ENCODE data around the gene ITGAD. TPM values are rescaled to one million over a fixed set of nuclear protein-coding genes. Genes with fewer than 3 reads are reported as not detected.
A peak's percentile ranks its signal among the peaks of the same experiment; 100 is the strongest.

The ITGAD gene
- total and polyA plus RNA-seq, 5 experiments from 2014 or later, result 0.52 TPM; not detected in 4

DNA sequence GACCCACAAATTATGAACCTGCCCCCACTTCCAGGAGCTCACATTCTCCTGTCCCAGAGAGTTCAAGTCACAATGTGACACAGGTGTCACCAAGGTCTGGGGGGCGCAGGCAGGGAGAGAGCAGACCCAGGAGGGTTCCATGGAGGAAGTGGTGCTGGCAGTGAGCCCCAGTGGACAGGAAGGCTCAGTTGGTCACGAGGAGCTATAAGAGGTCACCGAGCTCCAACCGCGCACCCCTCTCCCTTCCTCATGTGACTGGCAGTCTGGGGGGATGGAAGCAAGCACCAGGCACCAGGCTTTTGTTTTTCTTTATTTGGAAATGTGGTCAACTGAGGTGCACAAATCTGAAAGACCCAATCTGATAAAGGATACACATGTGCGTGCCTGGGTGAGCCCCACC, 2.5 kb downstream of the ITGAD start:
- POLR2A ChIA-PET, result no interaction called here

GRCh38 chr16:31397096-31397660, 4.0 kb downstream of the ITGAD start:
- Mint-ChIP-seq H3K4me3 (no peak overlapping the region), H3K9me3 (peaks cover 0 to 14% (median 2%) of the 10 kb centered on the region in 9 donors), H3K27ac (peak overlapping the region in 1 of 10 donors; percentile 3), H3K27me3 (peaks cover 0 to 3% (median 0%) of the 10 kb centered on the region in 5 donors), H3K36me3 (peaks cover 0 to 10% (median 4%) of the 10 kb centered on the region in 3 donors), H3K4me1 (peaks cover 0 to 22% (median 15%) of the 10 kb centered on the region in 4 donors)
- ATAC-seq, result no peak
- no peak for DNase-seq
- POLR2A ChIA-PET, result no interaction called here

More for the DNA sequence above, 2.5 kb downstream of the ITGAD start:
- DNase-seq, result no peak
- no peak overlapping the region for H3K27ac Mint-ChIP-seq
- H3K4me3 Mint-ChIP-seq, result no peak overlapping the region
- peaks cover 0 to 14% (median 2%) of the 10 kb centered on the region in 9 donors for H3K9me3 Mint-ChIP-seq
- H3K36me3 Mint-ChIP-seq, result peaks cover 0 to 10% (median 4%) of the 10 kb centered on the region in 3 donors
- no peak for ATAC-seq
- peaks cover 0 to 3% (median 0%) of the 10 kb centered on the region in 5 donors for H3K27me3 Mint-ChIP-seq
- peaks cover 0 to 22% (median 14%) of the 10 kb centered on the region in 4 donors for H3K4me1 Mint-ChIP-seq

- peaks cover 0 to 14% (median 2%) of the 10 kb centered on the region in 9 donors for H3K9me3 Mint-ChIP-seq
- peaks cover 0 to 25% (median 15%) of the 10 kb centered on the region in 4 donors for H3K4me1 Mint-ChIP-seq
- DNase-seq, result no peak
- POLR2A ChIA-PET, result no interaction called here
- no peak overlapping the region for H3K4me3 Mint-ChIP-seq
- peaks cover 0 to 10% (median 4%) of the 10 kb centered on the region in 3 donors for H3K36me3 Mint-ChIP-seq
- no peak for ATAC-seq
- no peak overlapping the region for H3K27ac Mint-ChIP-seq
- peaks cover 0 to 3% (median 0%) of the 10 kb centered on the region in 5 donors for H3K27me3 Mint-ChIP-seq
Measured at GRCh38 chr16:31397701-31398100, 4.6 kb downstream of the ITGAD start.

DNA sequence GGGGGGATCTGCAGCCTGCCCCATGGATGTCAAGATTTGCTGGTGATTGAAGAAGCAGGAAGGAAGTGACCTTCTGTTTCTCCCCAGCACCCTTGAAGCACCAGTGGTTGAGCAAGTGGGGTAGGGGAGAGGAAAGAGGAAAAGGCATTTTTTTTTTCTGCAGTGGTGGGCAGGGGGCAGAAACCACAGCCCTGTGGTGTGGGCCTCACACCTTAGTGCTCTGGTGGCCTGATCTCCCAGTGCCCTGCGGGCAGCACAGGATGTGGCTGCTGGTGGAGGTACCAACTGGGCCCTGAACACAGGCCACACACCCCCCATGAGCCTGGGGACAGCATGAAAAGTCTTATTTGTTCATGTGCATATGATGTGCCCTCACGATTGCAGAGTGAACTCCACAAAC, 7.1 kb downstream of the ITGAD start:
- peaks cover 0 to 14% (median 2%) of the 10 kb centered on the region in 9 donors for H3K9me3 Mint-ChIP-seq
- peaks cover 0 to 10% (median 4%) of the 10 kb centered on the region in 3 donors for H3K36me3 Mint-ChIP-seq
- DNase-seq (peak in 1 of 10 donors; percentile 37), ATAC-seq (no peak)
- peak overlapping the region in 2 of 10 donors; percentile 4 to 32 for H3K4me3 Mint-ChIP-seq
- H3K27ac Mint-ChIP-seq, result peak overlapping the region in 4 of 10 donors; percentile 1 to 57 (median 25)
- no peaks in the 10 kb centered on the region for H3K27me3 Mint-ChIP-seq
- H3K4me1 Mint-ChIP-seq, result peaks cover 0 to 28% (median 15%) of the 10 kb centered on the region in 4 donors
- POLR2A ChIA-PET, result no interaction called here

GRCh38 chr16:31401436-31401835, 8.3 kb downstream of the ITGAD start:
- H3K27ac Mint-ChIP-seq, result peak overlapping the region in 1 of 10 donors; percentile 59
- H3K36me3 Mint-ChIP-seq, result peaks cover 0 to 10% (median 4%) of the 10 kb centered on the region in 3 donors
- no peak for ATAC-seq
- H3K9me3 Mint-ChIP-seq, result peaks cover 0 to 14% (median 2%) of the 10 kb centered on the region in 9 donors
- POLR2A ChIA-PET, result no interaction called here
- no peak overlapping the region for H3K4me3 Mint-ChIP-seq
- no peak for DNase-seq
- no peaks in the 10 kb centered on the region for H3K27me3 Mint-ChIP-seq
- H3K4me1 Mint-ChIP-seq, result peaks cover 0 to 28% (median 15%) of the 10 kb centered on the region in 4 donors

- ATAC-seq (no peak), DNase-seq (no peak)
- POLR2A ChIA-PET, result no interaction called here
- no peak overlapping the region for H3K4me3 Mint-ChIP-seq
- peaks cover 0 to 10% (median 4%) of the 10 kb centered on the region in 3 donors for H3K36me3 Mint-ChIP-seq
- peaks cover 0 to 28% (median 15%) of the 10 kb centered on the region in 4 donors for H3K4me1 Mint-ChIP-seq
- H3K27ac Mint-ChIP-seq, result peak overlapping the region in 2 of 10 donors; percentile 22 to 40
- peaks cover 0 to 14% (median 2%) of the 10 kb centered on the region in 9 donors for H3K9me3 Mint-ChIP-seq
- H3K27me3 Mint-ChIP-seq, result no peaks in the 10 kb centered on the region
Measured at GRCh38 chr16:31402687-31403086, 9.6 kb downstream of the ITGAD start.

DNA sequence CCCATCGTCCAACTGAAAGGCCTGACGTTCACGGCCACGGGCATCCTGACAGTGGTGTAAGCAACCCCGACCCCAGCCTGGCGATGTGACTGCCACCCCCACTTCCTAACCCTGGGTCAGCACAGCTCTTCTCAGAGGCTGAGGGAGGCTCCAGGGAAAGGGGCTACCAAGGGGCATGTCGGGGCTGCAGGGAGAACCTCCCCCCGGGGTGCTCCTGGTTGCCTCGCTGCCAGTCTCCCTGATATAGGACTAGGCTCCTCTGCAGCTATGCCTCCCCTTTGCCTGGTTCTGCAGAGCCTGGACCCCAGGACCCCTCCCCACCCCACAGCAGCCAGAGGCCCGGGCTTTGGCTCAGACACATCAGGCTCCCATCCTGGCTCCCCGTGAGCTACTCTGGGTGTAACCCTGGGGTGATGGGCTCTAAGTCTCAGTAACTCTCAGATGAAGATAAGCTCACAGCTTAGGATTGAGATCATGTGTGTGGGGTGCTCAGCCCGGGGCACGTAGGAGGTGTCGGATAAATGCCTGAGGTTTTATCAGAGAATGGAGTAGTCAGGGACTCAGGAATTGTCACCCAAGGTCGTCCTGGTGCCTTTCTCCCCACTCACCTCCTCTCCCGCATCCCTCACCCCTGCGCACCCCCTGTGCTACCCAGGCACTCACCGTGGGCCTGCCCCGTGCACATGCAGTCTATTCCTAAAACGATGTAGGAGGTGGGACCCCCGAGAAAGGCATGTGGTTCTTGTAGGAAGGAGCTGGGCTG, 10.6 kb downstream of the ITGAD start:
- Mint-ChIP-seq H3K9me3 (peaks cover 0 to 14% (median 2%) of the 10 kb centered on the region in 9 donors), H3K27ac (no peak overlapping the region), H3K4me3 (no peak overlapping the region), H3K36me3 (peaks cover 0 to 10% (median 4%) of the 10 kb centered on the region in 3 donors), H3K27me3 (peaks cover 0 to 6% (median 2%) of the 10 kb centered on the region in 5 donors), H3K4me1 (peaks cover 3 to 23% (median 14%) of the 10 kb centered on the region in 4 donors)
- POLR2A ChIA-PET, result no interaction called here
- ATAC-seq, result no peak
- DNase-seq, result no peak

GRCh38 chr16:31404353-31405064, 11.4 kb downstream of the ITGAD start:
- ATAC-seq (no peak), DNase-seq (no peak)
- Mint-ChIP-seq H3K36me3 (peaks cover 0 to 6% (median 4%) of the 10 kb centered on the region in 3 donors), H3K9me3 (peaks cover 0 to 7% (median 2%) of the 10 kb centered on the region in 9 donors), H3K4me3 (no peak overlapping the region), H3K27ac (peak overlapping the region in 2 of 10 donors; percentile 40 to 53), H3K27me3 (peaks cover 0 to 9% (median 2%) of the 10 kb centered on the region in 5 donors), H3K4me1 (peaks cover 3 to 16% (median 10%) of the 10 kb centered on the region in 4 donors)
- POLR2A ChIA-PET, result no interaction called here

DNA sequence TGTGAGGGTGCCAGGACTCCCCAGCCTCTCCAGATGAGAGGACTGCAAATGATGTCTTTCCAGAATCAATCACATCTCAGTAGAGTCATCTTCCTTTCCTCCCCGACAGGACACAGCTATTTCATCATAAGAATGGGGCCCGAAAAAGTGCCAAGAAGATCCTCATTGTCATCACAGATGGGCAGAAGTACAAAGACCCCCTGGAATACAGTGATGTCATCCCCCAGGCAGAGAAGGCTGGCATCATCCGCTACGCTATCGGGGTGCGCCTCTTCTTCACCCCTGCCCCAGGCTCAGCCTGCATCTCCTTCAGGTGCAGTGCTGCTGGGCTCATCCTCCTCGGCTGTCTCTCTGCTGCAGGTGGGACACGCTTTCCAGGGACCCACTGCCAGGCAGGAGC, 14.3 kb downstream of the ITGAD start:
- Mint-ChIP-seq H3K4me3 (no peak overlapping the region), H3K4me1 (peaks cover 0 to 5% (median 1%) of the 10 kb centered on the region in 4 donors), H3K36me3 (no peaks in the 10 kb centered on the region), H3K27ac (no peak overlapping the region), H3K9me3 (no peaks in the 10 kb centered on the region), H3K27me3 (peaks cover 0 to 9% (median 5%) of the 10 kb centered on the region in 5 donors)
- ATAC-seq, result no peak
- DNase-seq, result no peak
- POLR2A ChIA-PET, result no interaction called here

DNA sequence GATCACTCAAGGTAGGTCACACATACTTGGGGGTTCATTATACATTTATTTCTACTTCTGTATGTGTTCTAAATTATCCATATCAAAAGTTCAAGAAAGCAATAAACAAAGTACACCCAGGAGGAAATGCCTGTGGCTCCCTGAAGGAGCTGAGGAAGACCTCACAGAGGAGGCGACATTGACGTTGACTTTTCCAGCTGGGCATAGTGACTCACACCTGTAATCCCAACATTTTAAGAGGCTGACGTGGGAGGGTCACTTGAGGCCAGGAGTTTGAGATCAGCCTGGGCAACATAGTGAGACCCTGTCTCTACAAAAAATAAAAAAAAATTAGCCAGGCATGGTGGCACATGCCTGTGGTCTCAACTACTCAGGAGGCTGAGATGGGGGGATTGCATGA, 16.3 kb downstream of the ITGAD start:
- H3K4me3 Mint-ChIP-seq, result no peak overlapping the region

DNA sequence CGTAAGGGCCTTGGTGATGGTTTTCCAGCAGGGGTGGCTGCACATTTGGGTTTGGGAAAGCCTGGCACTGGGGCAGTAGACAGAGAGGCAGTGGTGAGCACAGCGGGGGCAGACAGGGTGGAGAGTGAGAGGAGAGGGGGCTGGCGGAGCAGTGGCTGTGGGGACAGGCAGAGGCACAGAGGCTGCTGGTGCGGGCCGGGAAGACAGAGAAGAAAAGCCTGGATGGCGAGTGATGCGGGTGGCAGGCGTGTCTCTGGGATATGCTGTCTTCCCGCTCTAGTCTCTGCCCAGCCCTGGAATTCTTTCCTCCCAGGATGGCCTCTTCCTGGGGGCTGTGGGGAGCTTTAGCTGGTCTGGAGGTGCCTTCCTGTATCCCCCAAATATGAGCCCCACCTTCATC, 16.9 kb downstream of the ITGAD start:
- POLR2A ChIA-PET, result no interaction called here
- Mint-ChIP-seq H3K4me1 (peaks cover 0 to 11% (median 4%) of the 10 kb centered on the region in 4 donors), H3K27ac (no peak overlapping the region), H3K9me3 (no peaks in the 10 kb centered on the region), H3K4me3 (no peak overlapping the region), H3K36me3 (no peaks in the 10 kb centered on the region), H3K27me3 (peaks cover 0 to 9% (median 5%) of the 10 kb centered on the region in 5 donors)
- DNase-seq (no peak), ATAC-seq (no peak)

More for the DNA sequence above, 16.3 kb downstream of the ITGAD start:
- Mint-ChIP-seq H3K27me3 (peaks cover 0 to 9% (median 5%) of the 10 kb centered on the region in 5 donors), H3K36me3 (no peaks in the 10 kb centered on the region), H3K9me3 (no peaks in the 10 kb centered on the region), H3K27ac (no peak overlapping the region), H3K4me1 (peaks cover 0 to 5% (median 2%) of the 10 kb centered on the region in 4 donors)
- no peak for DNase-seq
- POLR2A ChIA-PET, result interaction anchor here (0.6 kb wide), 1 partner anchor 27 kb away, joined by 6 read pairs; no protein-coding TSS in a partner anchor
- no peak for ATAC-seq

GRCh38 chr16:31411024-31411844, 18.1 kb downstream of the ITGAD start:
- no peak overlapping the region for H3K27ac Mint-ChIP-seq
- peaks cover 0 to 20% (median 5%) of the 10 kb centered on the region in 4 donors for H3K4me1 Mint-ChIP-seq
- ATAC-seq (no peak), DNase-seq (no peak)
- H3K4me3 Mint-ChIP-seq, result no peak overlapping the region
- peaks cover 2 to 9% (median 5%) of the 10 kb centered on the region in 5 donors for H3K27me3 Mint-ChIP-seq
- no peaks in the 10 kb centered on the region for H3K9me3 Mint-ChIP-seq
- POLR2A ChIA-PET, result no interaction called here
- no peaks in the 10 kb centered on the region for H3K36me3 Mint-ChIP-seq

All from naive thymus-derived CD8-positive, alpha-beta T cell (primary cell).